ENCODE data around the gene PROS1. TPM values are rescaled to one million over a fixed set of nuclear protein-coding genes. Genes with fewer than 3 reads are reported as not detected.
"Not testable (repeated sequence)": the region's sequence is repeated elsewhere in the genome, so short reads cannot be mapped to it uniquely, and the experiment has no call there.

The PROS1 gene
- total RNA-seq, 1 experiment from 2014 or later = 1.3 TPM

GRCh38 chr3:93961026-93961425, 12.7 kb downstream of the PROS1 start:
- Histone ChIP-seq H4K20me1 (ENCODE audit: control insufficient read depth, insufficient read depth, insufficient read length) (no peaks in the 10 kb centered on the region), H2BK20ac (ENCODE audit: low read depth, low read length, poor library complexity, severe bottlenecking) (no peak overlapping the region), H3K18ac (ENCODE audit: insufficient read length, low read depth, low read length) (no peak overlapping the region), H3K56ac (ENCODE audit: insufficient read length, low read depth, low read length) (no peak overlapping the region), H2AFZ (ENCODE audit: low read length) (no peak overlapping the region), H3K4me2 (ENCODE audit: insufficient read depth, insufficient read length, low read length) (no peak overlapping the region), H3T11ph (ENCODE audit: low read length) (no peak overlapping the region), H3K9ac (ENCODE audit: extremely low read depth, insufficient read length, low read length) (no peak overlapping the region), H3K9me3 (ENCODE audit: control insufficient read depth, low read depth, low read length) (peaks cover 9% of the 10 kb centered on the region), H3K27ac (ENCODE audit: insufficient read length, low read depth, low read length) (no peak overlapping the region), H2BK120ac (ENCODE audit: low read depth, low read length, poor library complexity, severe bottlenecking) (no peak overlapping the region), H2BK5ac (ENCODE audit: insufficient read length, low read length) (no peak overlapping the region), H3K4me1 (ENCODE audit: insufficient read depth, low read length) (no peaks in the 10 kb centered on the region), H3K79me2 (ENCODE audit: insufficient read depth, low read length) (no peaks in the 10 kb centered on the region), H2BK12ac (ENCODE audit: insufficient read length, low read depth, low read length) (no peak overlapping the region), H3K23me2 (ENCODE audit: insufficient read length, low read depth, low read length, poor library complexity, severe bottlenecking) (no peaks in the 10 kb centered on the region), H4K5ac (ENCODE audit: insufficient read length, low read depth, low read length) (no peak overlapping the region), H3K4ac (ENCODE audit: low read depth, low read length) (no peak overlapping the region), H3K27me3 (ENCODE audit: insufficient read depth, low read length) (no peaks in the 10 kb centered on the region), H3K14ac (ENCODE audit: insufficient read depth, low read length) (no peak overlapping the region), H3K23ac (ENCODE audit: insufficient read length, low read depth, low read length) (no peak overlapping the region), H2BK15ac (ENCODE audit: low read depth, low read length) (no peak overlapping the region), H2AK5ac (ENCODE audit: insufficient read length, low read length) (no peak overlapping the region), H3K79me1 (ENCODE audit: insufficient read depth, low read depth, low read length, poor library complexity, severe bottlenecking) (no peaks in the 10 kb centered on the region), H4K8ac (replicated peaks; ENCODE audit: insufficient read length, low read depth, low read length) (no peak overlapping the region), H4K91ac (ENCODE audit: insufficient read length, low read depth, low read length) (no peak overlapping the region)
- H3K4me3 Mint-ChIP-seq = no peak overlapping the region
- no peak for TF ChIP-seq CTCF (conservative IDR thresholded peaks at IDR 0.05)
- H3K27ac Mint-ChIP-seq = no peak overlapping the region
- H3K9me3 Mint-ChIP-seq = peaks cover 70 to 92% of the 10 kb centered on the region in 2 experiments
- no peak for DNase-seq
- H3K4me1 Mint-ChIP-seq = no peaks in the 10 kb centered on the region
- peaks cover 0 to 20% (median 15%) of the 10 kb centered on the region in 3 experiments; a peak in 4 of 7 replicates for H3K36me3 Mint-ChIP-seq (ENCODE audit: insufficient read depth in 1 of 3, low read depth in 3 of 3)
- WGBS (ENCODE audit: extremely low coverage, insufficient read length, low lambda C conversion rate) = no CpG with 5 or more reads among the region's 1 CpG
- peaks cover 2% of the 10 kb centered on the region for H3K27me3 Mint-ChIP-seq (ENCODE audit: low read depth)

GRCh38 chr3:93949958-93950357, 23.7 kb downstream of the PROS1 start:
- H2BK5ac ChIP-seq (ENCODE audit: insufficient read length, low read length); H3K27me3 Mint-ChIP-seq (ENCODE audit: low read depth); H3K4me3 Mint-ChIP-seq; H3K27ac Mint-ChIP-seq; H3K79me2 ChIP-seq (ENCODE audit: insufficient read depth, low read length); H3K4ac ChIP-seq (ENCODE audit: low read depth, low read length); H3K23ac ChIP-seq (ENCODE audit: insufficient read length, low read depth, low read length); H2BK120ac ChIP-seq (ENCODE audit: low read depth, low read length, poor library complexity, severe bottlenecking); H3K56ac ChIP-seq (ENCODE audit: insufficient read length, low read depth, low read length); H3K4me2 ChIP-seq (ENCODE audit: insufficient read depth, insufficient read length, low read length); H4K91ac ChIP-seq (ENCODE audit: insufficient read length, low read depth, low read length); H3K14ac ChIP-seq (ENCODE audit: insufficient read depth, low read length); H3K27me3 ChIP-seq (ENCODE audit: insufficient read depth, low read length); H3K18ac ChIP-seq (ENCODE audit: insufficient read length, low read depth, low read length); H4K20me1 ChIP-seq (ENCODE audit: control insufficient read depth, insufficient read depth, insufficient read length); H3T11ph ChIP-seq (ENCODE audit: low read length); DNase-seq; H2AK5ac ChIP-seq (ENCODE audit: insufficient read length, low read length); H3K4me1 Mint-ChIP-seq; H3K4me1 ChIP-seq (ENCODE audit: insufficient read depth, low read length); H2BK20ac ChIP-seq (ENCODE audit: low read depth, low read length, poor library complexity, severe bottlenecking); H2BK15ac ChIP-seq (ENCODE audit: low read depth, low read length); H3K9me3 ChIP-seq (ENCODE audit: control insufficient read depth, low read depth, low read length); H3K27ac ChIP-seq (ENCODE audit: insufficient read length, low read depth, low read length); H3K79me1 ChIP-seq (ENCODE audit: insufficient read depth, low read depth, low read length, poor library complexity, severe bottlenecking); H3K9ac ChIP-seq (ENCODE audit: extremely low read depth, insufficient read length, low read length); H2BK12ac ChIP-seq (ENCODE audit: insufficient read length, low read depth, low read length); H2AFZ ChIP-seq (ENCODE audit: low read length); H4K8ac ChIP-seq (replicated peaks; ENCODE audit: insufficient read length, low read depth, low read length); H4K5ac ChIP-seq (ENCODE audit: insufficient read length, low read depth, low read length); H3K23me2 ChIP-seq (ENCODE audit: insufficient read length, low read depth, low read length, poor library complexity, severe bottlenecking): not testable (repeated sequence)
- H3K36me3 Mint-ChIP-seq (ENCODE audit: insufficient read depth in 1 of 3, low read depth in 3 of 3) = peaks cover 6 to 39% (median 8%) of the 10 kb centered on the region in 3 experiments; a peak in 5 of 7 replicates
- H3K9me3 Mint-ChIP-seq = peaks cover 73 to 84% of the 10 kb centered on the region in 2 experiments
- WGBS (ENCODE audit: extremely low coverage, insufficient read length, low lambda C conversion rate) = no CpG with 5 or more reads among the region's 8 CpGs

Data from H9 (cell line).